ENCODE data around the gene BTC. TPM values are rescaled to one million over a fixed set of nuclear protein-coding genes. Genes with fewer than 3 reads are reported as not detected.

Gene BTC
- total RNA-seq, 2 donors from 2014 or later, result 3.4 to 6.1 TPM

Other genes with a start within 250 kb of the BTC start
- gene PARM1, start 138.6 kb upstream of the BTC start, total RNA-seq, result 100 to 1,000 TPM; 165 to 280 TPM

Measured in colonic mucosa (tissue), 2 donors.